ENCODE data around the gene SOX8. TPM values are rescaled to one million over a fixed set of nuclear protein-coding genes. Genes with fewer than 3 reads are reported as not detected.

The SOX8 gene
- total and polyA plus RNA-seq, 2 donors from 2014 or later: 0.17 to 1.0 TPM

- Histone ChIP-seq H3K27ac (ENCODE audit: low read depth in 2 of 2, low read length in 2 of 2) (no peak overlapping the region), H3K9ac (ENCODE audit: low read length in 3 of 3) (no peak overlapping the region), H3K4me3 (ENCODE audit: low read length in 3 of 3) (no peak overlapping the region), H3K27me3 (ENCODE audit: control insufficient read depth, insufficient read depth, low read length) (no peaks in the 10 kb centered on the region), H3K9me3 (ENCODE audit: control insufficient read depth in 2 of 3, insufficient read depth in 1 of 3, low read length in 3 of 3) (peaks cover 1 to 15% (median 7%) of the 10 kb centered on the region in 3 donors), H3K36me3 (ENCODE audit: control insufficient read depth in 2 of 3, insufficient read depth in 3 of 3, low read length in 3 of 3) (peaks cover 2 to 8% (median 3%) of the 10 kb centered on the region in 3 donors), H3K4me1 (ENCODE audit: control insufficient read depth in 2 of 3, insufficient read depth in 2 of 3, low read depth in 1 of 3, low read length in 3 of 3) (peaks cover 0 to 3% (median 0%) of the 10 kb centered on the region in 3 donors)
- FAIRE-seq: no peak
- no peak for TF ChIP-seq CTCF (IDR thresholded peaks at IDR 0.05; ENCODE audit: borderline replicate concordance, extremely low read depth, insufficient read depth)
- no peak for DNase-seq
- intact Hi-C loops (cut with DNase I): no loop called here
Observed at GRCh38 chr16:942436-943060, 39.0 kb upstream of the SOX8 start.

GRCh38 chr16:943971-944370 is 37.6 kb upstream of the SOX8 start:
- Histone ChIP-seq H3K9ac (ENCODE audit: low read length in 3 of 3) (no peak overlapping the region), H3K9me3 (ENCODE audit: control insufficient read depth in 2 of 3, insufficient read depth in 1 of 3, low read length in 3 of 3) (peaks cover 1 to 15% (median 7%) of the 10 kb centered on the region in 3 donors), H3K36me3 (ENCODE audit: control insufficient read depth in 2 of 3, insufficient read depth in 3 of 3, low read length in 3 of 3) (peaks cover 2 to 8% (median 3%) of the 10 kb centered on the region in 3 donors), H3K27ac (ENCODE audit: low read depth in 2 of 2, low read length in 2 of 2) (no peak overlapping the region), H3K4me3 (ENCODE audit: low read length in 3 of 3) (no peak overlapping the region), H3K27me3 (ENCODE audit: control insufficient read depth, insufficient read depth, low read length) (no peaks in the 10 kb centered on the region), H3K4me1 (ENCODE audit: control insufficient read depth in 2 of 3, insufficient read depth in 2 of 3, low read depth in 1 of 3, low read length in 3 of 3) (peaks cover 0 to 3% (median 0%) of the 10 kb centered on the region in 3 donors)
- FAIRE-seq (no peak), DNase-seq (peak in 1 of 5 donors; percentile 6)
- no peak for TF ChIP-seq CTCF (IDR thresholded peaks at IDR 0.05; ENCODE audit: borderline replicate concordance, extremely low read depth, insufficient read depth)
- intact Hi-C loops (cut with DNase I): no loop called here

- Histone ChIP-seq H3K9me3 (ENCODE audit: control insufficient read depth in 2 of 3, insufficient read depth in 1 of 3, low read length in 3 of 3) (peaks cover 1 to 15% (median 7%) of the 10 kb centered on the region in 3 donors), H3K9ac (ENCODE audit: low read length in 3 of 3) (no peak overlapping the region), H3K4me3 (ENCODE audit: low read length in 3 of 3) (no peak overlapping the region), H3K27ac (ENCODE audit: low read depth in 2 of 2, low read length in 2 of 2) (no peak overlapping the region), H3K4me1 (ENCODE audit: control insufficient read depth in 2 of 3, insufficient read depth in 2 of 3, low read depth in 1 of 3, low read length in 3 of 3) (peaks cover 0 to 3% (median 0%) of the 10 kb centered on the region in 3 donors), H3K27me3 (ENCODE audit: control insufficient read depth, insufficient read depth, low read length) (no peaks in the 10 kb centered on the region), H3K36me3 (ENCODE audit: control insufficient read depth in 2 of 3, insufficient read depth in 3 of 3, low read length in 3 of 3) (peaks cover 2 to 8% (median 3%) of the 10 kb centered on the region in 3 donors)
- intact Hi-C loops (cut with DNase I): no loop called here
- DNase-seq: peak in 1 of 5 donors; percentile 29
- FAIRE-seq: no peak
- no peak for TF ChIP-seq CTCF (IDR thresholded peaks at IDR 0.05; ENCODE audit: borderline replicate concordance, extremely low read depth, insufficient read depth)
Observed at GRCh38 chr16:945271-946047, 36.1 kb upstream of the SOX8 start.
